IgD-negative memory B cell (primary cell): Measurements from ENCODE around the gene FGD6. TPM values are rescaled to one million over a fixed set of nuclear protein-coding genes. Genes with fewer than 3 reads are reported as not detected.
A peak's percentile ranks its signal among the peaks of the same experiment; 100 is the strongest.
"Not testable (repeated sequence)": the region's sequence is repeated elsewhere in the genome, so short reads cannot be mapped to it uniquely, and the experiment has no call there.

Experiments used
- H3K27ac Mint-ChIP-seq, 3 donors: one replicate each; pipeline ENCODE4 v1.8.0; 2020 to 2022; ENCODE audit warnings: mild to moderate bottlenecking in 3 of 3, mixed read lengths in 3 of 3, moderate library complexity in 1 of 3
- H3K27me3 Mint-ChIP-seq: one replicate; pipeline ENCODE4 v1.8.0; 2021; ENCODE audit warnings: mixed read lengths
- H3K36me3 Mint-ChIP-seq: one replicate; pipeline ENCODE4 v1.8.0; 2020; ENCODE audit warnings: mild to moderate bottlenecking, mixed read lengths
- H3K4me1 Mint-ChIP-seq, 3 donors: one replicate each; pipeline ENCODE4 v1.8.0; 2020 to 2022; ENCODE audit warnings: mixed read lengths in 3 of 3, mild to moderate bottlenecking in 1 of 3
- H3K4me3 Mint-ChIP-seq, 4 donors: one replicate each; pipeline ENCODE4 v1.8.0; 2020 to 2022; ENCODE audit warnings: mild to moderate bottlenecking in 4 of 4, mixed read lengths in 4 of 4, moderate library complexity in 3 of 4
- H3K9me3 Mint-ChIP-seq, 3 donors: one replicate each; pipeline ENCODE4 v1.8.0; 2020 to 2021; ENCODE audit warnings: mixed read lengths in 3 of 3, mild to moderate bottlenecking in 1 of 3
- polyA plus RNA-seq: library from polyadenylated mRNA; unstranded; fragments of 300-500 nt; fragmentation: Illumina TruSeq; gene quantifications from one replicate; pipeline ENCODE4 v1.2.3, GENCODE V29; 2021

The FGD6 gene
- polyA plus RNA-seq, 1 donor from 2014 or later: 5.0 TPM

GRCh38 chr12:95241761-95242506, 24.7 kb upstream of the FGD6 start:
- H3K9me3 Mint-ChIP-seq: no peaks in the 10 kb centered on the region
- H3K27me3 Mint-ChIP-seq: no peaks in the 10 kb centered on the region
- peaks cover 5% of the 10 kb centered on the region for H3K36me3 Mint-ChIP-seq

DNA sequence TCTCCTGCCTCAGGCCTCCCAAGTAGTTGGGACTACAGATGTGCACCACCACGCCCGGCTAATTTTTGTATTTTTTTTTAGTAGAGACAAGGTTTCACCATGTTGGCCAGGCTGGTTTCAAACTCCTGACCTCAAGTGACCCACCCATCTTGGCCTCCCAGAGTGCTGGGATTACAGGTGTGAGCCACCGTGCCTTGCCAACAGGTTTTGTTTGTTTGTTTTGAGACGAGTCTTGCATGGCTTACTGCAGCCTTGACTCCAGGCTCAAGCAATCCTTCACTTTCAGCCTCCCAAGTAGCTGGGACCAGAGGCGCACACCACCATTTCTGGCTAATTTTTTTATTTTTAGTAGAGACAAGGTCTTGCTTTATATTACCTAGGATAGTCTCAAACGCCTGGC, 23.9 kb upstream of the FGD6 start:
- H3K4me3 Mint-ChIP-seq, H3K27me3 Mint-ChIP-seq, H3K36me3 Mint-ChIP-seq, H3K27ac Mint-ChIP-seq, H3K9me3 Mint-ChIP-seq: not testable (repeated sequence)
- peaks cover 15 to 21% (median 16%) of the 10 kb centered on the region in 3 donors for H3K4me1 Mint-ChIP-seq

More at GRCh38 chr12:95241761-95242506, 24.7 kb upstream of the FGD6 start:
- Mint-ChIP-seq H3K4me3 (no peak overlapping the region), H3K4me1 (peaks cover 15 to 21% (median 16%) of the 10 kb centered on the region in 3 donors), H3K27ac (no peak overlapping the region)

- H3K27ac Mint-ChIP-seq: no peak overlapping the region
- peaks cover 14 to 19% (median 15%) of the 10 kb centered on the region in 3 donors for H3K4me1 Mint-ChIP-seq
- no peaks in the 10 kb centered on the region for H3K9me3 Mint-ChIP-seq
- no peaks in the 10 kb centered on the region for H3K27me3 Mint-ChIP-seq
- no peak overlapping the region for H3K4me3 Mint-ChIP-seq
- peaks cover 5% of the 10 kb centered on the region for H3K36me3 Mint-ChIP-seq
Measured at GRCh38 chr12:95240556-95240955, 23.3 kb upstream of the FGD6 start.

DNA sequence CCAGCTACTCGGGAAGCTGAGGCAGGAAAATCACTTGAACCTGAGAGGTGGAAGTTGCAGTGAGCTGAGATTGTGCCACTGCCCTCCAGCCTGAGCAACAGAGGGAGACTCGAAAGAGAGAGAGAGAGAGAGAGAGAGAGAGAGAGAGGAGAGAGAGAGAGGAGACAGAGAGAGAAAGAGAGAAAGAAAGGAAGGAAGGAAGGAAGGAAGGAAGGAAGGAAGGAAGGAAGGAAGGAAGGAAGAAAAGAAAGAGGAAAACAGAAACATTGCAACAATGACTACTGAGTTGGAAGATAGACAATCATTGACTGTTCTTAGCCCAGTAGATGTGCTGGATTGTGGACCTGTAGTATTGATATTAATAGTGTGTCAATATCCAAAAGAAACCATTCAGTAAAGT, 22.6 kb upstream of the FGD6 start:
- not testable (repeated sequence) for H3K9me3 Mint-ChIP-seq, H3K36me3 Mint-ChIP-seq, H3K27me3 Mint-ChIP-seq, H3K4me3 Mint-ChIP-seq
- Mint-ChIP-seq H3K27ac (peak overlapping the region in 1 of 3 donors; percentile 84), H3K4me1 (peaks cover 14 to 19% (median 15%) of the 10 kb centered on the region in 3 donors)

GRCh38 chr12:95239216-95239615, 21.9 kb upstream of the FGD6 start:
- no peaks in the 10 kb centered on the region for H3K36me3 Mint-ChIP-seq
- peaks cover 14 to 19% (median 15%) of the 10 kb centered on the region in 3 donors for H3K4me1 Mint-ChIP-seq
- no peaks in the 10 kb centered on the region for H3K9me3 Mint-ChIP-seq
- H3K4me3 Mint-ChIP-seq: no peak overlapping the region
- H3K27me3 Mint-ChIP-seq: no peaks in the 10 kb centered on the region
- peak overlapping the region in 1 of 3 donors; percentile 84 for H3K27ac Mint-ChIP-seq

GRCh38 chr12:95238150-95238549, 20.9 kb upstream of the FGD6 start:
- H3K27ac Mint-ChIP-seq: no peak overlapping the region
- no peaks in the 10 kb centered on the region for H3K27me3 Mint-ChIP-seq
- no peak overlapping the region for H3K4me3 Mint-ChIP-seq
- H3K36me3 Mint-ChIP-seq: peaks cover 2% of the 10 kb centered on the region
- no peaks in the 10 kb centered on the region for H3K9me3 Mint-ChIP-seq
- peaks cover 13 to 17% (median 15%) of the 10 kb centered on the region in 3 donors for H3K4me1 Mint-ChIP-seq

DNA sequence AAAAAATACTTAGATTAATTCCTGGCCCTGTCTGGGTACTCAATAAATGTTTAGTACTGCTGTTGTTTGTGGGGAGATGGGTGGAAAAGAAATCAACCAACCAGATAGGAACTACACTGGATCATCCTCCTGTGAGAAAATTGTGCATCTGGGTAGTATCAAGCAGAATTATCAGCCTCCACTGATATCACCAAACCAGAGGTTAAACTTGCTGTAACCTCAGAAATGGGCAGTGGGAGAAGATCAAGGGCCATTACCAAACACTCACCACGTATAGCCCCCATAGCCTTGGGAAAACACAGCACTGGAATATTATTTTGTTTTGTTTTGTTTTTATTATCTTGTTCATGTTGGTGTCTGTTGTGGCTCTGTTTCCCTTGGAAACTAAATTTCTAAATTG, 20.0 kb upstream of the FGD6 start:
- H3K4me1 Mint-ChIP-seq: peaks cover 14 to 18% (median 15%) of the 10 kb centered on the region in 3 donors
- H3K4me3 Mint-ChIP-seq: no peak overlapping the region
- no peak overlapping the region for H3K27ac Mint-ChIP-seq
- H3K9me3 Mint-ChIP-seq: no peaks in the 10 kb centered on the region
- peaks cover 2% of the 10 kb centered on the region for H3K36me3 Mint-ChIP-seq
- H3K27me3 Mint-ChIP-seq: no peaks in the 10 kb centered on the region

DNA sequence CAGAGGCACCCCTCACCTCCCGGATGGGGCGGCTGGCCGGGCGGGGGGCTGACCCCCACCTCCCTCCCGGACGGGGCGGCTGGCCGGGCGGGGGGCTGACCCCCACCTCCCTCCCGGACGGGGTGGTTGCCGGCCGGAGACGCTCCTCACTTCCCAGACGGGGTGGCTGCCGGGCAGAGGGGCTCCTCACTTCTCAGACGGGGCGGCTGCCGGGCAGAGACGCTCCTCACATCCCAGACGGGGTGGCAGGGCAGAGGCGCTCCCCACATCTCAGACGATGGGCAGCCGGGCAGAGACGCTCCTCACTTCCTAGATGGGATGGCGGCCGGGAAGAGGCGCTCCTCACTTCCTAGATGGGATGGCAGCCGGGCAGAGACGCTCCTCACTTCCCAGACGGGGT, 18.4 kb upstream of the FGD6 start:
- H3K36me3 Mint-ChIP-seq, H3K4me3 Mint-ChIP-seq, H3K9me3 Mint-ChIP-seq, H3K27ac Mint-ChIP-seq, H3K27me3 Mint-ChIP-seq: not testable (repeated sequence)
- peaks cover 16 to 21% (median 20%) of the 10 kb centered on the region in 3 donors for H3K4me1 Mint-ChIP-seq

GRCh38 chr12:95234187-95234586, 16.9 kb upstream of the FGD6 start:
- H3K27me3 Mint-ChIP-seq, H3K9me3 Mint-ChIP-seq, H3K36me3 Mint-ChIP-seq, H3K27ac Mint-ChIP-seq, H3K4me3 Mint-ChIP-seq: not testable (repeated sequence)
- H3K4me1 Mint-ChIP-seq: peaks cover 9 to 19% (median 17%) of the 10 kb centered on the region in 3 donors

DNA sequence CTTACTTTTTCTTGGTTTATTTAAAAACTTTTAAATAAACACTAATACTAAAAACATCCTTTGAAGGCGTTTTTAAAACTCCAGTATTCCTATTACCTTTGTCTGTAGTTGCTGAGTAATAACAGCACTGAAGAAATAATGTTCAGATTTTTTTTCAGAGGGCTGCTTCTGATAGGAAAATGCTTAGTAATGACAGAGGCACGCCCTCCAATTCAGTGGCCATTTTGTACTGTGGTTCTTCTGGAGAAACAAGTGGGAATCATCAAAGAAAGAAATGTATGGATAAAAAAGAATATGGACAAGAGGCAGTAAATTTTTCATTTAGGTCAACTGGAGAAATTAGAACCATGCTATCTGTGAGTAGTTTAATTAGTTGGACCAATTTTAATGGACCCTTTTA, 13.9 kb upstream of the FGD6 start:
- H3K27me3 Mint-ChIP-seq: no peaks in the 10 kb centered on the region
- no peaks in the 10 kb centered on the region for H3K9me3 Mint-ChIP-seq
- H3K4me1 Mint-ChIP-seq: peaks cover 11 to 18% (median 13%) of the 10 kb centered on the region in 3 donors
- no peak overlapping the region for H3K4me3 Mint-ChIP-seq
- H3K36me3 Mint-ChIP-seq: peaks cover 6% of the 10 kb centered on the region
- H3K27ac Mint-ChIP-seq: no peak overlapping the region

DNA sequence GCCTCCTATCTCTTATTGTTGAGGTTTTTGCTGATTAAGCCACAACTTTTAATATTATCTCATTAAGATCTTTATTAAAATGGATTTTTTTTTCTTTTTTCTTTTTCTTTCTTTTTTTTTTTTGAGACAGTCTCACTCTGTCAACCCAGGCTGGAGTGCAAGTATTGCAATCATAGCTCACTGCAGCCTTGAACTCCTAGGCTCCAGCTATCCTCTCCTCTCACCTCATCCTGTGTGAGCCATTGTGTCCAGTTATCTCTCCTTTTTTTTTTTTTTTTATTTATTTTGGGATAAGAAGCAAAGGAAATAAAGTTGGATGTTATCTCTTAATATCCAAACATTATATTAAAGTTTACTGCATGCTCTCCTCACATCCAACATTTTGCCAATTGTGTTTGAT, 13.0 kb upstream of the FGD6 start:
- Mint-ChIP-seq H3K27me3 (no peaks in the 10 kb centered on the region), H3K36me3 (peaks cover 6% of the 10 kb centered on the region), H3K27ac (no peak overlapping the region), H3K4me3 (no peak overlapping the region), H3K9me3 (no peaks in the 10 kb centered on the region), H3K4me1 (peaks cover 12 to 18% (median 13%) of the 10 kb centered on the region in 3 donors)

- Mint-ChIP-seq H3K4me3 (no peak overlapping the region), H3K4me1 (peaks cover 13 to 18% (median 14%) of the 10 kb centered on the region in 3 donors), H3K27ac (no peak overlapping the region), H3K36me3 (peaks cover 9% of the 10 kb centered on the region), H3K9me3 (no peaks in the 10 kb centered on the region), H3K27me3 (no peaks in the 10 kb centered on the region)
Measured at GRCh38 chr12:95229636-95230035, 12.4 kb upstream of the FGD6 start.

DNA sequence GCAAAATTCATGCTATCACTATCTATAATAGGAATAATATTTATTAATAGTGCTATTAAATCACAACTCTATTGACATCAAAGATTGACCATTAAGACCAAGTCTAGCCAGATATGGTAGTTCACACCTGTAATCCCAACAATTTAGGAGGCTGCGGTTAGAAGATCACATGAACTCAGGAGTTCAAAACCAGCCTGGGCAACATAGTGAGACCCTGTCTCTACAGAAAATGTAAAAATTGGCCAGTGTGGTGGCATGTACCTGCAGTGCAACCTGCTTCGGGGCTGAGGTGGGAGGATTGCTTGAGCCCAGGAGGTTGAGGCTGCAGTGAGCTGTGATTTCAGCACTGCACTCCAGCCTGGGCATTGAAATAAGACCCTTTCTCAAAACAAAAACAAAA, 11.3 kb upstream of the FGD6 start:
- peak overlapping the region in 1 of 3 donors; percentile 52 for H3K27ac Mint-ChIP-seq
- no peaks in the 10 kb centered on the region for H3K9me3 Mint-ChIP-seq
- no peak overlapping the region for H3K4me3 Mint-ChIP-seq
- H3K36me3 Mint-ChIP-seq: peaks cover 9% of the 10 kb centered on the region
- H3K4me1 Mint-ChIP-seq: peaks cover 17 to 23% (median 21%) of the 10 kb centered on the region in 3 donors
- H3K27me3 Mint-ChIP-seq: no peaks in the 10 kb centered on the region

GRCh38 chr12:95227818-95228356, 10.6 kb upstream of the FGD6 start:
- H3K4me1 Mint-ChIP-seq: peaks cover 17 to 21% (median 21%) of the 10 kb centered on the region in 3 donors
- H3K9me3 Mint-ChIP-seq: no peaks in the 10 kb centered on the region
- peak overlapping the region in 1 of 4 donors; percentile 1 for H3K4me3 Mint-ChIP-seq
- no peak overlapping the region for H3K27ac Mint-ChIP-seq
- H3K27me3 Mint-ChIP-seq: no peaks in the 10 kb centered on the region
- peaks cover 9% of the 10 kb centered on the region for H3K36me3 Mint-ChIP-seq

DNA sequence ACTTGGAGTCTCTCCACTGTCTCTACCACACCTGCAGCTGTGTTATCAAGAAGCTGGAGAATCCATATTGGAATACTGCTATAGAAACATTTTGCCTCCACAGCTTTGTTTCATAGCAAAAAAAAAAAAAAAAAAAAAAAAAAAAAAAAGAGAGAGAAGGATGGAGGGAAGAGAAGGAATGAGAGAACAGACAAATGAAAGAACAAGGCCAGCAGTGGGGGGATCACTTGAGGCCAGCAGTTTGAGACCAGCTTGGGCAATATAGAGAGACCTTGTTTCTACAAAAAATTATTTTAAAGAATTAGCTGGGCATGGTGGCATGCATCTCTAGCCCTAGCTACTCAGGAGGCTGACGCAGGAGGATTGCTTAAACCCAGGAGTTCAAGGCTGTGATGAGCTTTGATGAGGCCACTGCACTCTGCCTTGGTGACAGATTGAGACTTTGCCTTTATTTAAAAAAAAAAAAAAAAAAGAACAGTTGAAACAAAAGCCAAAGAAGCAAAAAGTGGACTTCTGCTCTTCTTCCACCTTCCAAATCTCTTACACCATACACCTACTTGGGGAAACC, 8.5 kb upstream of the FGD6 start:
- Mint-ChIP-seq H3K9me3 (no peaks in the 10 kb centered on the region), H3K4me3 (no peak overlapping the region), H3K4me1 (peaks cover 18 to 29% (median 23%) of the 10 kb centered on the region in 3 donors), H3K36me3 (peaks cover 9% of the 10 kb centered on the region), H3K27me3 (no peaks in the 10 kb centered on the region), H3K27ac (peak overlapping the region in 1 of 3 donors; percentile 24)
